ENCODE measurements around the gene SMAD3.

GRCh38 chr15:67218428-67218827 is 153.0 kb downstream of the SMAD3 start:
- TF ChIP-seq ZNF274 (IDR thresholded peaks at IDR 0.05; ENCODE audit: low read depth, low read length) (no peak), YY1 (IDR thresholded peaks at IDR 0.05; ENCODE audit: insufficient read depth, insufficient read length) (no peak), SUZ12 (IDR thresholded peaks at IDR 0.05; ENCODE audit: extremely low read depth, insufficient read depth, insufficient read length) (no peak)
